BLaER1 treated with 17β-estradiol and CSF1 and Interleukin-3, amounts not matched to agents 10 nM and 100 nM (cell line): ENCODE data around the gene PLA2G2D.
A peak's percentile ranks its signal among the peaks of the same experiment; 100 is the strongest.

Source experiments
- H3K27ac ChIP-seq, 11 experiments: shearing (Covaris generic); formaldehyde crosslinking; 2 replicates each; pipeline ENCODE4 v1.8.1; 2022
- H3K27me3 ChIP-seq, 11 experiments: shearing (Covaris generic); formaldehyde crosslinking; 2 replicates each; pipeline ENCODE4 v1.8.1; 2022
- H3K36me3 ChIP-seq, 11 experiments: shearing (Covaris generic); formaldehyde crosslinking; 2 replicates each; pipeline ENCODE4 v1.8.1; 2022
- H3K4me1 ChIP-seq, 10 experiments: shearing (Covaris generic); formaldehyde crosslinking; 2 replicates each; pipeline ENCODE4 v1.8.1; 2022
- H3K4me2 ChIP-seq, 11 experiments: shearing (Covaris generic); formaldehyde crosslinking; 2 replicates each; pipeline ENCODE4 v1.8.1; 2022
- H3K4me3 ChIP-seq, 10 experiments: shearing (Covaris generic); formaldehyde crosslinking; 2 replicates each; pipeline ENCODE4 v1.8.1; 2022
- H3K9ac ChIP-seq, 11 experiments: shearing (Covaris generic); formaldehyde crosslinking; 2 replicates each; pipeline ENCODE4 v1.8.1; 2022
- H3K9me3 ChIP-seq, 11 experiments: shearing (Covaris generic); formaldehyde crosslinking; replicated peaks in 1 of 11; 2 replicates each; pipeline ENCODE4 v1.8.1; 2022
- H4K20me1 ChIP-seq, 11 experiments: shearing (Covaris generic); formaldehyde crosslinking; 2 replicates each; pipeline ENCODE4 v1.8.1; 2022
- Cebpa-rat ChIP-seq, 11 experiments: shearing (Covaris generic); IDR thresholded peaks; 2 replicates each; pipeline ENCODE4 v1.8.1; 2022

PLA2G2D gene

GRCh38 chr1:20090641-20091040, 28.7 kb downstream of the PLA2G2D start:
- Histone ChIP-seq H3K27ac (no peak overlapping the region), H3K4me1 (peaks cover 0 to 9% (median 0%) of the 10 kb centered on the region in 10 experiments; a peak in 4 of 20 replicates), H3K4me3 (no peak overlapping the region), H3K36me3 (no peaks in the 10 kb centered on the region), H3K4me2 (no peak overlapping the region), H3K27me3 (no peaks in the 10 kb centered on the region), H4K20me1 (no peaks in the 10 kb centered on the region), H3K9ac (no peak overlapping the region), H3K9me3 (peaks cover 0 to 17% (median 10%) of the 10 kb centered on the region in 11 experiments; a peak in 9 of 22 replicates)
- no peak for TF ChIP-seq Cebpa-rat (IDR thresholded peaks at IDR 0.05)

GRCh38 chr1:20090119-20090518, 29.2 kb downstream of the PLA2G2D start:
- Histone ChIP-seq H3K4me3 (no peak overlapping the region), H3K4me2 (no peak overlapping the region), H3K36me3 (no peaks in the 10 kb centered on the region), H3K27ac (no peak overlapping the region), H3K4me1 (peaks cover 0 to 9% (median under 1%) of the 10 kb centered on the region in 10 experiments; a peak in 4 of 20 replicates), H3K9ac (no peak overlapping the region), H3K9me3 (peaks cover 0 to 17% (median 10%) of the 10 kb centered on the region in 11 experiments; a peak in 9 of 22 replicates), H4K20me1 (no peaks in the 10 kb centered on the region), H3K27me3 (no peaks in the 10 kb centered on the region)
- no peak for TF ChIP-seq Cebpa-rat (IDR thresholded peaks at IDR 0.05)

GRCh38 chr1:20089328-20090077, 29.8 kb downstream of the PLA2G2D start:
- H3K9me3 ChIP-seq, result peaks cover 0 to 17% (median 10%) of the 10 kb centered on the region in 11 experiments; a peak in 9 of 22 replicates
- peaks cover 0 to 9% (median 6%) of the 10 kb centered on the region in 10 experiments; a peak in 12 of 20 replicates for H3K4me1 ChIP-seq
- H3K27ac ChIP-seq, result no peak overlapping the region
- no peak overlapping the region for H3K4me3 ChIP-seq
- H3K4me2 ChIP-seq, result no peak overlapping the region
- H3K9ac ChIP-seq, result no peak overlapping the region
- no peaks in the 10 kb centered on the region for H4K20me1 ChIP-seq
- TF ChIP-seq Cebpa-rat (IDR thresholded peaks at IDR 0.05), result no peak
- H3K36me3 ChIP-seq, result no peaks in the 10 kb centered on the region
- no peaks in the 10 kb centered on the region; a peak in 1 of 22 replicates for H3K27me3 ChIP-seq

- Histone ChIP-seq H3K9me3 (peaks cover 0 to 17% (median 10%) of the 10 kb centered on the region in 11 experiments; a peak in 9 of 22 replicates), H3K4me3 (no peak overlapping the region), H3K27ac (no peak overlapping the region), H4K20me1 (no peaks in the 10 kb centered on the region), H3K4me1 (peaks cover 0 to 26% (median 14%) of the 10 kb centered on the region in 10 experiments; a peak in 15 of 20 replicates), H3K27me3 (peaks cover 0 to 6% (median 0%) of the 10 kb centered on the region in 11 experiments; a peak in 2 of 22 replicates), H3K36me3 (no peaks in the 10 kb centered on the region), H3K4me2 (no peak overlapping the region), H3K9ac (no peak overlapping the region)
- TF ChIP-seq Cebpa-rat (IDR thresholded peaks at IDR 0.05), result no peak
Observed at GRCh38 chr1:20087668-20088067, 31.7 kb downstream of the PLA2G2D start.

GRCh38 chr1:20086800-20087199, 32.5 kb downstream of the PLA2G2D start:
- Histone ChIP-seq H3K27me3 (peaks cover 0 to 9% (median 0%) of the 10 kb centered on the region in 11 experiments; a peak in 2 of 22 replicates), H3K9me3 (peaks cover 0 to 17% (median 10%) of the 10 kb centered on the region in 11 experiments; a peak in 9 of 22 replicates), H3K4me2 (no peak overlapping the region), H3K4me1 (peaks cover 6 to 35% (median 23%) of the 10 kb centered on the region in 10 experiments), H3K4me3 (no peak overlapping the region), H4K20me1 (no peaks in the 10 kb centered on the region), H3K36me3 (no peaks in the 10 kb centered on the region), H3K9ac (no peak overlapping the region), H3K27ac (no peak overlapping the region)
- no peak for TF ChIP-seq Cebpa-rat (IDR thresholded peaks at IDR 0.05)

GRCh38 chr1:20083178-20083944, 36.0 kb downstream of the PLA2G2D start:
- H3K27ac ChIP-seq, result no peak overlapping the region; a peak in 1 of 22 replicates
- no peaks in the 10 kb centered on the region for H3K9me3 ChIP-seq
- H4K20me1 ChIP-seq, result no peaks in the 10 kb centered on the region
- H3K4me1 ChIP-seq, result peaks cover 37 to 69% (median 56%) of the 10 kb centered on the region in 10 experiments
- peaks cover 0 to 9% (median 0%) of the 10 kb centered on the region in 11 experiments; a peak in 5 of 22 replicates for H3K27me3 ChIP-seq
- H3K9ac ChIP-seq, result no peak overlapping the region
- no peak for TF ChIP-seq Cebpa-rat (IDR thresholded peaks at IDR 0.05)
- H3K36me3 ChIP-seq, result no peaks in the 10 kb centered on the region
- H3K4me2 ChIP-seq, result peak overlapping the region in 8 of 11 experiments; percentile 89 to 99 (median 94); a peak in 16 of 22 replicates
- H3K4me3 ChIP-seq, result no peak overlapping the region

GRCh38 chr1:20082772-20083171, 36.6 kb downstream of the PLA2G2D start:
- Histone ChIP-seq H3K4me3 (no peak overlapping the region), H3K27ac (peak overlapping the region in 1 of 11 experiments; percentile 38; a peak in 2 of 22 replicates), H3K4me2 (peak overlapping the region in 8 of 11 experiments; percentile 89 to 99 (median 94); a peak in 16 of 22 replicates), H3K9me3 (no peaks in the 10 kb centered on the region), H3K9ac (no peak overlapping the region), H4K20me1 (no peaks in the 10 kb centered on the region), H3K4me1 (peaks cover 43 to 75% (median 62%) of the 10 kb centered on the region in 10 experiments), H3K36me3 (no peaks in the 10 kb centered on the region), H3K27me3 (peaks cover 0 to 14% (median 0%) of the 10 kb centered on the region in 11 experiments; a peak in 5 of 22 replicates)
- TF ChIP-seq Cebpa-rat (IDR thresholded peaks at IDR 0.05), result no peak

GRCh38 chr1:20081353-20081810, 38.0 kb downstream of the PLA2G2D start:
- Histone ChIP-seq H3K27me3 (peaks cover 0 to 19% (median 0%) of the 10 kb centered on the region in 11 experiments; a peak in 5 of 22 replicates), H3K9ac (peak overlapping the region in 9 of 11 experiments; percentile 29 to 74 (median 59); a peak in 16 of 22 replicates), H3K4me2 (peak overlapping the region; percentile 81 to 99 (median 93)), H4K20me1 (no peaks in the 10 kb centered on the region), H3K27ac (peak overlapping the region in 9 of 11 experiments; percentile 39 to 80 (median 66); a peak in 18 of 22 replicates), H3K36me3 (no peaks in the 10 kb centered on the region), H3K4me3 (peak overlapping the region in 8 of 10 experiments; percentile 3 to 49 (median 28); a peak in 8 of 20 replicates), H3K4me1 (peaks cover 44 to 89% (median 72%) of the 10 kb centered on the region in 10 experiments), H3K9me3 (peaks cover 0 to 7% (median 0%) of the 10 kb centered on the region in 11 experiments; a peak in 2 of 22 replicates)
- TF ChIP-seq Cebpa-rat (IDR thresholded peaks at IDR 0.05), result no peak
